ENCODE measurements around the gene SSPN.

GRCh38 chr12:26292596-26292995 lies 97.2 kb downstream of the SSPN start:
- no peak for TF ChIP-seq CTCF (IDR thresholded peaks at IDR 0.05; ENCODE audit: low read length)
- TF ChIP-seq EZH2 (optimal IDR thresholded peaks at IDR 0.05; ENCODE audit: low read depth, low read length), result no peak
